Activated CD8-positive, alpha-beta memory T cell treated with anti-CD3 and anti-CD28 coated beads for 4 hours (primary cell): Measurements from ENCODE around the gene HOXB9.

Experiments used
- DNase-seq, 2 donors: peaks; one replicate each; pipeline ENCODE4 v3.0.0-alpha.2; 2020; ENCODE audit warnings: low read depth in 2 of 2

HOXB9 gene

DNA sequence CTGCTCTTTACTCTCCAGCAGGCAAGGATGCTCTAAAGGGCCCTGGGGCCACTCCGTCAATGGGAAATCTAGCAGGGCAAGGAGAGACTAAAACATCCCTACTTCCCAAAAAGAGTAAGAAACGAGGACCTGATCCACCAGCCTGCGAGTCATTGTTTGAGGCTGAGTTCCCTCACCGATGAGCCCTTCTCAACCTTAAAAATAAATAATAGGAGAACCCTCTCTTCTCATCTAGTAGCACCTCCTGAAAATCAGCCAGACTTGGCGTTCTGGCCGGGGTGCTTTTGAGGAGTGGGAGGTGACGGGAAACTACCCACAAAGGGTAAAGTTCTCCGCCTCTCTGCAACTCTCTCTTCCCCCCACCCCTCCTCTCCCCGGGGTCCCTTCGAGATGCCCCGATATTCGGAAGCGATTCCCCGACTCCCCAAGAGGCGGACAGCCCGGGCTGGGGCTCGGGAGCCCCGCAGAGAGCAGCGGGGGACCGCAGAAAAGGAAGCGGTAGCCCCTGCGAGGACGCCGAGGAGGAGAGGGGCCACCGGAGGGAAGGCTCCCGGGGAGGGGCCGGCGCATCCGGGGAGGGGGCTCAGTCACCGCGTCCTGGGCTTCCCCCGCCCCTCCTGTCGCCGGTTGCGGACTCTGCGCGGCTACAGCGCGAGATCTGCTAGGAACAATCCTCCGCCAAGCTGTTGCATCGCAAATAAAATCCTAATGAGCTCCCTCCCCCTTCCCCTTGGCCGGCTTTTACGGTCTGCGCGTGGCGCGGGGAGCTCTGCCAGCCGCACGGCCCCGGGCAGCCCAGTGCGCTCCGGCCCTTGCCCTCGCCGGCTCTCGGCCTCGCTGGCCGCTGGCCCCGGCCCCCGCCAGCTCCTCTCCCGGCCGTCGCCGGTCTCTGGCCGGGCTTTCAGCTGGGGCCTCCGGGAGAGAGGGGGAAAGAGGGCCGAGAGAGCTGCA is 1.3 kb downstream of the HOXB9 start:
- no peak for DNase-seq

DNA sequence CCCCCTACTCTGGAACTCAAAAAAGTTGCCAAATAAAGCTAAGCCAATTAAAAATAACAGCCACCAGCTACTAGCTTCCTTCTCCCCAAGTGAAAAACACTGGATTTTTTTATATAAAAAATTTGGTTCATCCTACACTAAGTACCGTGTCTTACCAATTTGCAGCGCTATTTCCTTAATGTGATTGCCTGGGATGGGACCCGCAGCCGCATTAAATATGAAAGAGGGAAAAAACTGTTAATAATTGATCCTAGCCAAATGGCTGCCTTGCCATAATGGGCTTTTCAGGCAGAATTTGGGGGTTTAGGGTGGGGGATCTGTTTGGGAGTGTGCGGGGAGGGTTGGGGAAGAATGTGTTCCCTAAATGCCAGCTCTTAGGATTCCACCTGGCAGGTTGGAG is 2.0 kb downstream of the HOXB9 start:
- DNase-seq = no peak

DNA sequence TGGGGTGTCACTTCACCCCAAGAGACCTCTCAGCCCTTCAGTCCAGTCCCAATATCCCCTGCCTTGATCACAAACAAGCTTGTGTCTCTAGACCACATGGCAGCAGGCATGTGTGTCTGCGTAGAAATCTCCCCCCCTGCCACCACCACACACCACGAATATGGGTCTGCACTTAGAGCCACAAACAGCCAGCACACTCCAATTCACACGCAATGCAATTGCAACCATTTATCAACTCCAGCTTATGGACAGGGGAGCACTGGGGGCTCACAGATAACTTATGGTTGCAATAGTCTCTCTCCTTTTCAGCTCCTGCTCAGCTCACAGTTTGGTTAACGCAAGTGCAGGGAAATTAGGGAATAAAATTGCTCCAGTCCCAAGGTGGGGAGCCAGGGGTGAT is 2.6 kb downstream of the HOXB9 start:
- no peak for DNase-seq

DNA sequence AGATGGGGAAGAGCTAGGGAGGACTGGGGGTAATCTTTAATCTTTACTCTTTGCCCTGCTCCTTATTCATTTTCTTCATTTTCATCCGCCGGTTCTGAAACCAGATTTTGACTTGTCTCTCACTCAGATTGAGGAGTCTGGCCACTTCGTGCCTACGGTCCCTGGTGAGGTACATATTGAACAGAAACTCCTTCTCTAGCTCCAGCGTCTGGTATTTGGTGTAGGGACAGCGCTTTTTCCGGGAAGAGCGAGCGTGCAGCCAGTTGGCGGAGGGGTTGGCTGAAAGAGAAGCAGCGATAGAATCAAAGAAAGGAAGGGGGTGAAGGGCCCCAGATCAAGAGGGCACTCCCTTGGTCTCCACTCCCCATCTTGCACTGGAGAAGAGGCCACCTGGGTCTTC is 3.3 kb downstream of the HOXB9 start:
- DNase-seq = no peak

DNA sequence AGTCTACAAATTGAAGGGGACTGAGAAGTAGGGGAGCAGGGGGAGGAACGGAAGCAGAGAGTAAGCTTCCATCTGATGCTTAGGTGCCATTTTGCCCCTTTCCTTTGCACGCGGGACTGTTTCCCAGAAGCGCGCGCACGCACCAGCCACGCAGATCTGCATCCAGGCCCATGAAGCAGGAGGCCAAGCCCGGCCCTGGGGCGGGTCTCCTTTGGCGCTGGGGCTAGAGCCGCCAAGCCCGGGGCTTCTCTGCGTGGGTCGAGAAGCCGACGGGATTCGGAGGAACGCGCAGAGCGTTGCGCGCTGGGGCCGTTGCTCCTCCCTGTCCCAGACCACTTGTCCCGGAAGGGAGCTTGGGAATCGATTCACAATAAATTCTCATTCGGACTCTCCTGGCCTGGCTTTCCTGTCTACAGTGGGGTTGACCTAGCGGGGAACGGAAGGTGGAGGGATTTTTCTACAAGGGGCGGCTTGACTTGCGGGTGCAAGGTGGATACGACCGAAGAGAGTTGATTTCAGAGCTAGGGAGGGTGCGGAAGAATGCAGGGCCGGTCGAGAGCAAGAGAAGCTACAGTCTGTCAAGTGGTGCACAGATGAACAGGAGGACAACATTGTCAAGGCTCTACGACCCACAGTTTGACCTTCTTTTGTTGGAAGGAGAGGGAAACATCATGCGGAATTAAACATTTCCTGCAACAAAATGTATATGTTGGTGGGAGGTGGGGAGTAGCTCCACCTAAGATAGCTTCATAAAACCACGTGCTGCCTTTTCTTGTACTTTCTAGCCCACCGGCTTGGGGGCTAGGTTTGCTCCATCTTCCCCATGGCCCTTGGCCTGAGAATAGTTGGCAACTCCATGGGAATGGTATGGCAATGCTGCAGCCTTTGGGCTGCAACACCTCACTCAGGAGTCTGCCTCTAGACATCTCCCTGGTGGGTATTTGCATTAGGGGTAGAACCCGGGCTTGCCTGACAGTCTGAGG is 4.5 kb downstream of the HOXB9 start:
- DNase-seq = no peak

DNA sequence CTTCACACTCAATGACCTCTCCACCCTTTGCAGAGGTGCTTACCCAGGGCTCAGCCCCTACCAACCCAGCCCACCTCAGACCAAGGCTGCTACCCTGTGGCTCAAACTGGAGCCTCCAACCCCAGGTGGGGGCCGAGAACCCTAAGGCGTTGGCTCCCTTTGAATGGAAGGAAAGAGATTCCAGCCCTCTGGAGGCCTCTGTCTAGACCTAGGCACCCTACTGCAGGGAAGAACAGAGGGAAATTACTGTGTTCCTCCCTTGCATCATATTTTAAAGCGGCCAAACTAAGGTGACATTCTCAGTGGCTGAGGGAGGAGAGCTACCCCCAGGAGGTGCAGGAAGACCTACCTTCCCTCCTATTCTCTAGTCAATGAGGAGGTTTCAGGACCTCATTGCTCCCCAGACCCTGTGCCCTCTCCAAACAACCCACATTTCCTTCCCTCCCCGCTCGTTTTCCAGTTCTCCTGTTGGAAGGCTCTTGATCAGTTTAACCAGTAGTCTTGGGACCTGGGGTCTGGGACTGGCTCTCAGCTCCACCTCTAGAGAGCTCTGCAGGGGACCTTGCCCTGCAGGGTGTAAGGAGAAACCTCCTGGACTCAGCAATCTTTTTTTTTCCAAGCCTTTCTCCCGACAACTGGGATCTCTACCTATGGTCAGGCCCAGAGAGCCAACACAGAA is 5.6 kb downstream of the HOXB9 start:
- no peak for DNase-seq

DNA sequence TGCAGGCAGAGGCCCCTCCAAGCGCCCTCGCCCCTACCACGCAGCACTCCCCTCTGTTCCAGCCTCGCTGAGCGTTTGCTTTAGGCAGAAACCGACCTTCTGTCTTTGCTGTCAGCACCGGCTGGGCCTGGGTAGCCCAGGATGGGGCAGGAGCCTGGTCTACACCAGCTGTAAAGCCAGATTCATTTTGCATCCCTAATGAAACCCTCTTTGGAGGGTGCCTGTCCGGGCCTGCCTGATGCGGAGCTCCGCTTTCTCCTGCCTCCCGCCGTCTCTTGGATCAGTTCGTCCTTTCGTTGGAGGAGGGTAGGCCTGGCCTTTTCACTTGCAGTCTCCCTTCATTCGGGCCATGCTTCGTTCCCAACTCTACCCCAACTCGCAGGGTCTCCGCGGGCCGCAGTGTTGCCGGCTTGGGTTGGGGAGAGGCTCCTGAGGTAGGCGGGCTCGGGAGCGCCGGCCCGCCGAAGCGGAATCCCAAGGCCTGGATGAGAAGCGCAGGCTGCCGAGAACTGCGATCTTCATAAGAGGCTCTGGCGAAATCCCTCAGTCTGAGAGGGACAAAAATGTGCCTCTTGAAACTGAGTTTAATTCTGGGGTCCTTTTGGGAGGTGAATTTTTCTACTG is 6.2 kb downstream of the HOXB9 start:
- DNase-seq = no peak

DNA sequence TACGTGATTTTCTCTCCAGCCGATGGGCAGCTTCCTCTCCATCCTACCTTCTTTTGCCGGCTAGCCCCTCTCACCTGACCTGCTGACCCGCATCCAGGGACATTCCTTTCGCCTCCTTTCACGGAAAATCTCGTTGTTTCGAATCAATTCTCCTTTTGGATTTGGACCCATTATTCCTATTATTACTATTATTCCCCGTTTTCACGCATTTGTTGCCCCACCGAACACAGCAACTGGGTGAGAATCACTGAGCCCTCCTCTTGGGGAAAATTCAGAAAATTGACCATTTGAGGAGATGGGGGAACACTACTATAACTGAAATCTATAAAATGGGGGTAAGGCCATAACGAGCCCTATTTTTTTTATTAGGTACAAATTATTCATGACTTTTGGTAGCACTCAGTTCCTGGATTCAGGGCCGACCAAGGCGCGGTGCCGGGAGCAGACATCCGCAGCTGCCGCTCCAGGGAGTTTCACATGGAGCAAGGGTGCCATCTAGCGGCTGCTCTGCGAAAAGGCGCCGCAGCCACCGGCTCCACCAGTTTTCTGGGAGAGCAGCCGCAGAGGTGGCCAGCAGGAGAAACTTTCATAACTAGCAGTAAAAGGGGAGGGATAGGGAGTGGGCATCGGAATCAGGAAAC is 7.8 kb downstream of the HOXB9 start:
- DNase-seq = peak; percentile 57 to 71

DNA sequence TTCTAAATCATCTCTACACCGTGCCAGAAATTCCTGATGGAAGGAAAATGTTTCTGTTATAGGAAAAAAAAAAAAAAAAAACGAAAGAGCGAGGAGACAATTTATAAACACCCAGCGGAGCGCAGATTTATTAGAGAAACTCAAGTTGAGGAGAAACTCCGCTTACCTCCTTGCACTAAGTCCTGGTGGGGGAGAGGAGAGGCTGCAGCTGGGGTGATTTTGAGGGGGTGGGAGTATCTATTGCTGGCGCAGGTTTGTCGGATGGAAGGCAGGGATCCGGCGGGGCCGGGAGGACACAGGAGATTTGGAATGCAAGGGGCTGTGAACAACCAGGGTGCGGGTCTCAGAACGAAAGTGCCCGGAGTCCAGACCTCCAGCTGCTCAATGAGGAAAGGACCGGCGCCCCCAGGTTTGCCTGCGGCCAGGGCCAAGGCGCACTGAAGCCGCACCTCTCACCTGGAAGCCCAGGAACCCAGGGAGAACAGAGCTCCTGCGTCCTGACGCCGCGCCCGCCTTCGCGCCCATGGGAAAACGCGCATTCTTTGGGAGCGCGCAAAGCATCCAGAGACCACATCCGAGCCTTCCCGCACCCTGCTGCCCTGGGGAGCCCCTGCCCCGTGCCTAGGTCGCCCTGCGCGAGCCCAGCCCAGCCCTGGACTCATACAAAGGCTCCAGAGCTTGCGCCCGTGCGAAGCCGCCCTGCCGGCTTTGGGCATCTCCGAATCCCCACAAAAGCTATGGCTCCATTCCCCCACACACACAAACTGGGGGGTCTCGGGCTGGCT is 8.5 kb downstream of the HOXB9 start:
- DNase-seq = no peak

DNA sequence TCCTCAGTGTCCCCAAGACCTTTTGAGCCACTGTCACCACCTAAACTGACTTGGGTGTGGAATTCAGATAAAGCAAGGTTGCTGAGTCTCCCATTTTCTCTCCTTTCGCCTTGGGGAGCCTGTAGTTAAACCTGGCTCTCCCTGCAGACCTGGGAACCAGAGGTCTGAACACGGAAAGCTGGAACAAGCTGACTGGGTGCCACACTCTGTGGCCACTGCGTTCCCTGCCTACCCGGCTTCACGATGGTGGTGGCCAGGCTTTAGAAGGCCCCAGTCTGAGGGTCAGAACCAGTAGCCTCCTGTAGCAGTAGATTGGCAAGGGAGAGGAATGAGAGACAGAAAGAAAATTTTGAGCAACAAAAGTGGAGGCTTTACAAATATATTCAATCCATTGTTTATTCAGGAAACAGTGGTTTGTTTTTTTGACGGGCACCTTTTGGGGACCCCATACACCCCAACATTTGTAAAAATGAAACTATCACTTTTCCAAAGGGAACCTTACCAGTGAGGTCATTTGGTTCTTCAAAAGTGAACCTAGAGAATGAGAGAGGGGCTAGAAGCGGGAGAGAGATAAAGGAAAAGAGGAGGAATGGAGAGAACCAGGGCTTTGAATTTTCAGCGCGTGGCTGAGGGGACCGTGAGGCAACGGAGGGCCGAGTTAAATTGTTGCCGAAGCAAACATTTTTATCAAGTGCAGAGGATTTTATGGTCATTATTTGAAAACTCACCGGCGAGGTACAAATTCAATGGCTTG is 9.3 kb downstream of the HOXB9 start:
- DNase-seq = no peak

DNA sequence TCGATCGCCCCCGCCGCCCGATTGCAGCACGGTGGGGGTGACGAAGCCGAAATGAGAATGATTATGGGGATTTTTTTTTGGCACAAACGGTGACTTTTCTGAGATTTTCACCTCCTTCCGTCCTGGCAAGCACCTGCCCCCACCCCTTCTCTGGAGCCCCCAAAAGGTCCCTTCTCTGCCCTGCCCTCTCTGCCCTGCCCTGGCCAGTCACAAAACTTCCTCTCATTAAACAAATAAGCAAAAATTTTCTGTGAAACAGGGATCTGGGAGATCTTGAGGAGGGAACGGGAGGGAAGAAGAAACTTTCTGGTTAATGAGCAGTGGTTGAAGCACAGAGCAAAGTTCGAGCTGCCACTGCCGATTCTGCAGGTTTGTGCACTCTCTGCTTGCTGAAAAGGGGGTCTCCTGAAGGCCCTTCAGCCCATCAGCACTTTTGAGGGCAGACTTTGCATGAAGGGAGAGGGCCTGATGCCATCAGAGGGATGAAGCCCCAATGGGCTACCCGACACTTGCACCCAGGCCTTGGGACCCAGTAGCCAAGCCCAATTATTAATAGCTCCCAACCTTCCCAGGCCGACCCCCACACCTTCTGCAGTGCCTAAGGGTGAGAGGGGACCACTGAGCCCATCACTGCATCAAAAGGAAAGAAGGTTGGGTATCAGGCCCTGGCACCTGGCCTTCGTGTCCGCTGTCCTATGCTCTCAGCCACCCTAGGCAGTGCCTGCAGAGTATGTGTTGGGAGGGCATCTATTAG is 10.0 kb downstream of the HOXB9 start:
- no peak for DNase-seq

DNA sequence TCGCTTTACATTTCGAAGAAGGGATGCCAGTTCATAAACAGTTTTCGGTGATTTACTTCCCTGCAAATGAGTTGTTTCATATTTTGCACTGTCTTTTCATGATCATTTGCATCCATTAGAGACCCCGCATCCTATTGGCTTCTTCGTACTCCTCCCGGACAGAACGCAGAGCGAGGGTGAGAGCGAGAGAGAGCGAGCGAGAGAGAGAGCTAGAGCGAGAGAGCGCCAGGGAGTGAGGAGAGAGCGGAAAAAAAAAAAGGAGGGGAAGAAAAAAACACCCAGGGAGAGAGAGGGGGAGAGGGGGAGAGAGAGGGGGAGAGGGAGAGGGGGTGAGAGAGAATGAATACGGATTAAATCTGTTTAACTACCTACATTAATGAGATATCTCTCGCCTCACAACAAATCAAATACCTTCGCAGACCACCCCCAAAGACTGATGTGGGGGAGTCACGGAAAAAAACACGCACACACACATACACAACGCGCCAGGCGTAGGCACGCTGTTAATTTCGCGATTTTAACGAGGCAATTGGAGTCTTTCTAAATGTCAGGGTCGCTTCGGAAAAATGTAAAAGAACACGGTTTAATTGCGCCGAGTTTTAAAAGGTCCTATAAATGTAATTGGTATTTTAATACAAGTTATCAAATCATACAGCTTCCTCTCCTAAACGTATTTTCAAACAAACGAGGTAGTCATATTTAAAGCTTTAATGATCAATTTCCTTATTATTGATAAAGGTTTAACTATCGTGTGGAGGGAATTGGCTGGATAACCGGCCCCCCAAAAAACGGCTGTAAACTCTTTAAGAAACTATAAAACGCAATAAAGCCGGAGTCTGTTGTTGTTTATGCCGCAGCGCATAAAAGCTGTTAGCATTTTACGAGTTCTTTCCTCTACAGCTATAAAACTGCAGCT is 10.9 kb downstream of the HOXB9 start, which contains the start of gene HOXB8:
HOXB8 (minus strand) TSS at position 246 of the 916 bp plus-strand sequence. CDS start 588 bp downstream, outside the sequence.
- no peak for DNase-seq

DNA sequence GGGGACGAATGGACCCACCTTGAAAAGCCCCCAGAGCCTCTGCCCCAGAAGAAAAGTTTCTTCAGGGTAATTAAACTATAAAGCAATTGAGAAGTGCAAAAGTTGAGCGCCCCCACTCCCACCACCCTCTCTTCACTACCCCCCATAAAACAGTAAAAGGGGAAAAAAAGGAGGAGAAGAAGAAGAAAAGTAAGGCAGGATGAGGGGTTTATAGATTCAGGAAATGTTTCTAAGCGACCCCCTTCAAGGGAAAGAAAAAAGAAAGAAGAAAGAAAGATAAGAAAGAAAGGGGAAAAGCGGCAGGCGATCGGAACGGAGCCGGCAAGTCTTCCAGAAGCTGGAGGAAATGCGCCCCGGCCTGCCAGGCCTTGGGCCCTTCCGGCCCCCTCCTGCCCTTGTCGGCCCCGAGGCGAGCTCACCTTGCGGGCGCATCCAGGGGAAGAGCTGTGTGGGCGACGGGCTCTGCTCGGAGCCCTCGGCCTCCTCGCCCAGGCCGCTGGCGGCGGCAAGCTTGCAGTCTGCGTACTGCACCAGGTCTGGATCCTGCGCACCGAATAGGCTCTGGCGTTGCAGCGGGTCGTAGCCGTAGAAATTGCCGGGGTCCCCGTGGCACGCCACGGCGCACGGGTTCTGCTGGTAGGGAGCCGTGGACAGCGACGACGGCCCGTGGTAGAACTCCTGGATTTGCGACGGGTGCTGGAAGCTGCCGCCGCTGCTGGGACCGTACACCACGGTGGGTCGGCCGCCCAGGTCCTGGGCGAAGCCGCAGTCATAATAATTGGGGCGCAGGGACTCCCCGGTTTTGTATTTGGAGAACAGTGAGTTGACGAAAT is 12.1 kb downstream of the HOXB9 start:
- no peak for DNase-seq

DNA sequence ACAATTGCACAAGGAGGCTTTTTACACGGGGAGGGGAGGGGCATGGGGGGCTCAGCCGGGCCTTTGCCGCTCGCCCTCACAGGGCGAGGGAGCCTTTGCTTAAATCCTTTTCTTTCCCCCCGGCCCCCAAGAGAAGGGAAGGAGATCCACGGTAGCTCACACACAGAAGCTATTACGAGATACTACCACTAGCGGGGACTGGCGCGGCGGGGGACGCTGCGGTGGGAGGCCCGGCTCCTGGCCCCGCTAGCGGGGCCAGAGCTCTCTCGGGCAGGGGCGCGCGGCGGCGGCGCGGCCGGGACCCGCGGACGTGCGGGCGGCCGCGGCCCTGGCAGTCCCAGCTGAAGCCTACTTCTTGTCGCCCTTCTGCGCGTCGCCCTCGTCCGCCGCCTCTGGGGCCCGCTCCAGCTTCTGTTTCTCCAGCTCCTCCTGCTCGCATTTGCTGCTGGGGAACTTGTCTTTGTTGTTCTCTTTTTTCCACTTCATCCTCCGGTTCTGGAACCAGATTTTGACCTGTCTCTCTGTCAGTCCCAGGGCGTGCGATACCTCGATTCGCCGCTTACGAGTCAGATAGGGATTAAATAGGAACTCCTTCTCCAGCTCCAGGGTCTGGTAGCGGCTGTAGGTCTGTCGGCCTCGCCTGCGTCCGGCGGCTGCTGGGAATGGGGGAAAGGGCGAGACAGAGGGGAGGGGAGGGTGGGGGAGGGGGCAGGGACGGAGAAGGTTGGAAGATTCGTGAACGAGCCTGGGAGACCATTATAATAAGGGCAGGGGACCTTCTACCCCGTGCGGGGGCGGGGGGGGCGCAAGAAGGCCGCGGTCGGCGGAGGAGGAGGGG is 13.1 kb downstream of the HOXB9 start:
- DNase-seq = no peak

DNA sequence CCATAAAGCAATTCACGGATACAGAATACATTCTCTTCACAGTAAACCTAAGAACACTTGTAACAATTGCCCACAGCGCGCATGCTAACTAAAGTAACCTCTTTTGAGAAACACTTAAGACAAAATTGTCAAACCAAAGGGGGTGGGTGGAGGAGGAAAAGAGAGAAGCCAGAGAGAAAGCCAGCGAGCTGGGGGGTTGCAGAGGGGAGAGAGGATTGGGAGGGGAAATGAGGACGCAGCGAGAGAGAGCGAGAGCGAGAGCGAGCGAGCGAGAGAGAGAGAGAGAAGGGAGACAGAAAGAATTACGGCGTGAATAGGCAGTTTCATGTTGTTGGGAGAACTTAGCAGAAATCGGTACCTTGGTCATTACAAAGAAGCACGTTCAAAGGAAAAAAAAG is 13.7 kb downstream of the HOXB9 start:
- no peak for DNase-seq
